Glutamatergic neuron (in vitro differentiated cells): Measurements from ENCODE around the gene RHCG. TPM values are rescaled to one million over a fixed set of nuclear protein-coding genes. Genes with fewer than 3 reads are reported as not detected.

Source experiments
- DNase-seq: peaks from one replicate; pipeline ENCODE4 v3.0.0; 2022
- H3K27ac Mint-ChIP-seq: one replicate; pipeline ENCODE4 v1.8.0; 2020; ENCODE audit warnings: mild to moderate bottlenecking, mixed read lengths, inconsistent platforms; ENCODE audit not compliant: unreplicated experiment
- H3K27me3 Mint-ChIP-seq: one replicate; pipeline ENCODE4 v1.8.0; 2020; ENCODE audit warnings: mild to moderate bottlenecking, moderate library complexity, mixed read lengths, inconsistent platforms; ENCODE audit not compliant: unreplicated experiment
- H3K36me3 Mint-ChIP-seq: one replicate; pipeline ENCODE4 v1.8.0; 2020; ENCODE audit warnings: mild to moderate bottlenecking, mixed read lengths, inconsistent platforms; ENCODE audit not compliant: unreplicated experiment
- H3K4me1 Mint-ChIP-seq: one replicate; pipeline ENCODE4 v1.8.0; 2020; ENCODE audit warnings: mild to moderate bottlenecking, low read depth, mixed read lengths, inconsistent platforms; ENCODE audit not compliant: unreplicated experiment
- H3K4me3 Mint-ChIP-seq: one replicate; pipeline ENCODE4 v1.8.0; 2020; ENCODE audit warnings: mild to moderate bottlenecking, mixed read lengths, inconsistent platforms; ENCODE audit not compliant: unreplicated experiment
- H3K9me3 Mint-ChIP-seq: one replicate; pipeline ENCODE4 v1.8.0; 2020; ENCODE audit warnings: mild to moderate bottlenecking, moderate library complexity, mixed read lengths, inconsistent platforms; ENCODE audit not compliant: unreplicated experiment
- CTCF ChIP-seq: fragments of 200-600 bp; sonication (generic); IDR thresholded peaks from one replicate; pipeline ENCODE4 v1.5.0; 2021; ENCODE audit not compliant: partially characterized antibody, unreplicated experiment
- total RNA-seq: library from RNA; stranded (reverse); fragmentation: NEBNext Ultra II Directional; extraction: Animal tissue kit (Norgen Biotek cat#: 25700); gene quantifications from one replicate; pipeline ENCODE4 v1.2.1, GENCODE V29; 2021; ENCODE audit not compliant: unreplicated experiment

Gene RHCG
- total RNA-seq, 1 donor from 2014 or later: not detected

DNA sequence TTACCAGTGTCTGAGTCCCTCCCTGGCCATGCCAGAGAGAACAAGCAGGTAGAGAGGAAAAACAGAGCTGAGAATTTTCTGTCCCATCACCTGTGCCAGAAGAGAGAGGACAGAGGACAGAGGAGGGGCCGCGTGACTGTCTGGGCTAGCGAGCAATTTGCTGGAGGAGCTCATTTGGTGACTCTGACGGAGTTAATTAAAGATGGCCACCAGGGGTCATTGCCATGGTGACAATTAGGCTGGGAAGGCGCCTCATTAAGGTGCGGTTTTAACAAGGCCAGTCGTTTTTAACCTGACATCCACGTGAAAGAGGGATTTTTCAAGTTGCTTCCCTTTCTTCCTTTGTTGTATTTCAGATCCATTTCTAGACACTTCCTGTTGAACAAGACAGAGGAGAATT lies 72.4 kb downstream of the RHCG start:
- no peaks in the 10 kb centered on the region for H3K9me3 Mint-ChIP-seq
- peak; percentile 45 for TF ChIP-seq CTCF
- H3K27me3 Mint-ChIP-seq: peaks cover 16% of the 10 kb centered on the region
- no peaks in the 10 kb centered on the region for H3K36me3 Mint-ChIP-seq
- DNase-seq: no peak
- no peak overlapping the region for H3K27ac Mint-ChIP-seq
- peaks cover 2% of the 10 kb centered on the region for H3K4me1 Mint-ChIP-seq
- H3K4me3 Mint-ChIP-seq: no peak overlapping the region

Other genes with a start within 250 kb of the RHCG start
- gene POLG, start 161.8 kb downstream of the RHCG start, total RNA-seq: 55.4 TPM
- gene TICRR, start 78.9 kb upstream of the RHCG start, total RNA-seq: 2.7 TPM
- gene KIF7, start 158.9 kb upstream of the RHCG start, total RNA-seq: 9.3 TPM
- not detected for gene PLIN1, start 182.8 kb upstream of the RHCG start, total RNA-seq
- 1.1 TPM for gene PEX11A, start 194.2 kb upstream of the RHCG start, total RNA-seq
- gene WDR93, start 194.2 kb upstream of the RHCG start, total RNA-seq: not detected